Tibial artery (tissue), 4 donors: ENCODE data around the gene STAB2.

Source experiments
- DNase-seq, 2 donors: peaks; one replicate each; pipeline ENCODE4 v3.0.0-alpha.2; 2019
- H3K27ac ChIP-seq, 2 donors: fragments of 200-600 bp; sonication (generic) in 1 of 2; 1 replicate in 1 of 2; 2 replicates in 1 of 2; pipeline ENCODE4 v1.5.1; 2018 to 2019; ENCODE audit warnings: mild to moderate bottlenecking in 1 of 2
- H3K27me3 ChIP-seq, 2 donors: fragments of 200-600 bp; sonication (generic) in 1 of 2; one replicate each; pipeline versions ENCODE4 v1.5.1 to v1.6.0; 2016 to 2019
- H3K36me3 ChIP-seq, 3 donors: fragments of 200-600 bp; sonication (generic) in 2 of 3; one replicate each; pipeline ENCODE4 v1.5.1; 2016 to 2019; ENCODE audit warnings: mild to moderate bottlenecking in 2 of 3
- H3K4me1 ChIP-seq, 4 donors: fragments of 200-600 bp; sonication (generic) in 2 of 4; 1 replicate in 3 of 4; 2 replicates in 1 of 4; pipeline ENCODE4 v1.5.1; 2016 to 2019
- H3K4me3 ChIP-seq, 2 donors: fragments of 200-600 bp; sonication (generic) in 1 of 2; 1 replicate in 1 of 2; 2 replicates in 1 of 2; pipeline ENCODE4 v1.5.1; 2018 to 2019; ENCODE audit warnings: mild to moderate bottlenecking in 2 of 2
- H3K9me3 ChIP-seq, 3 donors: fragments of 200-600 bp; sonication (generic) in 1 of 3; one replicate each; pipeline ENCODE4 v1.5.1; 2016 to 2019
- CTCF ChIP-seq, 2 experiments: fragments of 200-600 bp in 1 of 2; fragments of 450-650 bp in 1 of 2; IDR thresholded peaks; one replicate each; pipeline ENCODE4 v1.5.1; 2017 to 2019; ENCODE audit warnings: antibody characterized with exemption in 2 of 2, mild to moderate bottlenecking in 1 of 2, moderate library complexity in 1 of 2
- intact Hi-C: fragments of 100-400 bp; cut with DNase I; formaldehyde crosslinking; loops from one replicate; pipeline ENCODE4 v1.15.0; 2023; ENCODE audit warnings: low total_unique reads

STAB2 gene

DNA sequence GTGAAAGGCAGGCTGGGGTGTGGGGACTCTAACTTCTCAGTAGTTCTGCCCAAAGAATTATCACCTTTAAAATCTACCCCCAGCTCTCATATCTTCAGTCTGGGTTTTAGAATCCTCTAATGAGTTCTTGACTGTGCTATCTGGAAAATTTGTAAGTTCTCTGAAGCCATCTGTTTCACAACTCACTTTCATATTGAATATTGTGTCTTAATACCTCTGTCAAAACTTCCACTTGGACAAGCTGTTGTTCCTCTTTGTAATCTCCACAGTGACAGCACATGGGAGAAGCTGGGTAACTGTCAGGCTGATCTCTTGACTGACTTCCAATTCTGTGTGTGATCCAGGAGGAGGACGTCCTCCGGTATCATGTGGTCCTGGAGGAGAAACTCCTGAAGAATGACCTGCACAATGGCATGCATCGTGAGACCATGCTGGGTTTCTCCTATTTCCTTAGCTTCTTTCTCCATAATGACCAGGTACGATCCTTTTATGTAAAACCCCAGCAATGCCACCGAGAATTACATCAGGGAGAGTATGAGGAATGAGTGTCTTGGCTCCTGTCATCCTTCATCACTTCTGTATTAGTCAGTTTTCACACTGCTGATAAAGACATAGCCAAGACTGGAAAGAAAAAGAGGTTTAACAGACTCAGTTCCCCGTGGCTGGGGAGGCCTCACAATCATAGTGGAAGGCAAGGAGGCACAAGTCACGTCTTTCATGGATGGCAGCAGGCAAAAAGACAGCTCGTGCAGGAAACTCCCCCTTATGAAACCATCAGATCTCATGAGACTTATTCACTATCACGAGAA, 111.9 kb downstream of the STAB2 start:
- Histone ChIP-seq H3K4me3 (no peak overlapping the region), H3K36me3 (no peaks in the 10 kb centered on the region), H3K9me3 (no peaks in the 10 kb centered on the region), H3K27me3 (peaks cover 0 to 3% of the 10 kb centered on the region in 2 donors), H3K27ac (no peak overlapping the region), H3K4me1 (peaks cover 0 to 18% (median 0%) of the 10 kb centered on the region in 4 donors)
- no peak for TF ChIP-seq CTCF (IDR thresholded peaks at IDR 0.05)
- intact Hi-C loops, result no loop called here
- no peak for DNase-seq

DNA sequence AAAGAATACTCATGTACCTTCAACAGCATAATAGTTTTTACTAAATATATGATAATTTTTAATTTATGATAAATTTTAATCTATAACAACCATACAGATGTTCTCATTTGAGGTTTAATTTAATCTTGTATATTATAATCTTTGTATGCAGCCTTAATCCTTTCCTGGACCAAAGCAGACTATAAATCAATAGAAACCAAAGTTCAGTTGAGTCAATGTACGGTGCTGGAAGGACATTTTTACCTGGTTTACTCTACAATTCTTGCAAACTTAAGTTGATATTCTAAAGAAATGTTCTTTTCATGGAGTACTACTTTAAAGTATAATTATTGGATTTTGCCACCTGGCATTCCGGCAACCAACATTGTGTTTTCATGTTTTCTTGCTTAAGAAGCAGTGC, 118.0 kb downstream of the STAB2 start:
- TF ChIP-seq CTCF (IDR thresholded peaks at IDR 0.05), result no peak
- Histone ChIP-seq H3K4me3 (no peak overlapping the region), H3K27ac (no peak overlapping the region), H3K27me3 (peaks cover 0 to 3% of the 10 kb centered on the region in 2 donors), H3K4me1 (no peaks in the 10 kb centered on the region), H3K9me3 (no peaks in the 10 kb centered on the region), H3K36me3 (no peaks in the 10 kb centered on the region)
- intact Hi-C loops, result no loop called here
- no peak for DNase-seq

DNA sequence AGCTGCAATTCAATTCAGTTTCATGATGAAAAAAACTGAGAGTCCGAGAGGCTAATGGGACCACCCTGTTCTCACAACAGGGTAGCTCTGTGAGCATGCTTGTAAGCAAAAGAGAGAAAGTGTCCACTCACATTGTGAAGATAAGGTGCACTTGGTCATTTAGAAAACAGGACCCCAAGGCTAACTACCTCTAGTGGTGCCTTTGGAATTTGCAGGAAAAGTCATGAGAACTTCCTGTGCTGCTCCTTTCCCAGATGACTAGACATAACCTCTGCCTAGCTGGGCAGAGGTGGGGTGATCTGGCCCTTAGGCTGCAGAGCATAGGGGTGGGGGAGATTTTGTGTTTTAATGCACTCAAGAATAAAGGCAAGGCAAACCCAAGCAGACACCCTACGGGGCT, 118.9 kb downstream of the STAB2 start:
- H3K36me3 ChIP-seq, result no peaks in the 10 kb centered on the region

GRCh38 chr12:103707446-103707845, 120.4 kb downstream of the STAB2 start:
- TF ChIP-seq CTCF (IDR thresholded peaks at IDR 0.05), result no peak
- Histone ChIP-seq H3K4me1 (no peaks in the 10 kb centered on the region), H3K27ac (no peak overlapping the region), H3K27me3 (peaks cover 0 to 3% of the 10 kb centered on the region in 2 donors), H3K36me3 (no peaks in the 10 kb centered on the region), H3K4me3 (no peak overlapping the region), H3K9me3 (no peaks in the 10 kb centered on the region)
- intact Hi-C loops, result no loop called here
- no peak for DNase-seq

More for the DNA sequence above, 118.9 kb downstream of the STAB2 start:
- intact Hi-C loops, result no loop called here
- peaks cover 0 to 3% of the 10 kb centered on the region in 2 donors for H3K27me3 ChIP-seq
- H3K9me3 ChIP-seq, result no peaks in the 10 kb centered on the region
- no peaks in the 10 kb centered on the region for H3K4me1 ChIP-seq
- H3K4me3 ChIP-seq, result no peak overlapping the region
- H3K27ac ChIP-seq, result no peak overlapping the region
- no peak for DNase-seq
- TF ChIP-seq CTCF (IDR thresholded peaks at IDR 0.05), result no peak

GRCh38 chr12:103710544-103710943, 123.5 kb downstream of the STAB2 start:
- no peaks in the 10 kb centered on the region for H3K4me1 ChIP-seq
- H3K36me3 ChIP-seq, result no peaks in the 10 kb centered on the region
- H3K27ac ChIP-seq, result no peak overlapping the region
- TF ChIP-seq CTCF (IDR thresholded peaks at IDR 0.05), result no peak
- no peak overlapping the region for H3K4me3 ChIP-seq
- no peak for DNase-seq
- H3K27me3 ChIP-seq, result no peaks in the 10 kb centered on the region
- H3K9me3 ChIP-seq, result no peaks in the 10 kb centered on the region
- intact Hi-C loops, result no loop called here
